Tongue (tissue), 2 donors: ENCODE results near the gene B3GLCT. TPM values are rescaled to one million over a fixed set of nuclear protein-coding genes. Genes with fewer than 3 reads are reported as not detected.
"Not testable (repeated sequence)": the region's sequence is repeated elsewhere in the genome, so short reads cannot be mapped to it uniquely, and the experiment has no call there.

ENCODE experiments used
- DNase-seq: peaks from one replicate; pipeline ENCODE4 v3.0.0-alpha.2; 2015
- total RNA-seq: library from RNA; depleted of rRNA; stranded (reverse); fragments of >200 nt; gene quantifications from one replicate; pipeline ENCODE4 v1.2.3, GENCODE V29; 2014

B3GLCT gene
- total RNA-seq, 1 donor from 2014 or later: 23.0 TPM

DNA sequence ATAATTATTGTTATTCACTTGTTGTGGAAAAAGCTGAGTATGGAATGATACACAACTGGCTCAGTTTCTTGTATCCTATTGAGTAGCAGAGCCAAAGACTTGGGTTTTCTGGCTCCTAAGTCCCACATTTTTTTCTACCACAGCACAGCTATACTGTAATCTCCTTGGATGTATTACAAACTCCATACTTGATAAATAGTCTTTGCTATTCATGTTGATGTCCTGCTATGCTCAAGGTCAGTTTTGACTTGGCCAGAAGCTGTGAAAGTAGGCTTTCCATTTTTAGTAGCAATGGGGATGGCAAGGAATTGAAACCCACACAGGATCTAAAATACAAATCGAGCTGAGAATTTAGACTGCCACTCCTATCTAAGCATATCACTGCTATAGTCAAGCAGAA, 79.1 kb downstream of the B3GLCT start:
- DNase-seq: no peak

DNA sequence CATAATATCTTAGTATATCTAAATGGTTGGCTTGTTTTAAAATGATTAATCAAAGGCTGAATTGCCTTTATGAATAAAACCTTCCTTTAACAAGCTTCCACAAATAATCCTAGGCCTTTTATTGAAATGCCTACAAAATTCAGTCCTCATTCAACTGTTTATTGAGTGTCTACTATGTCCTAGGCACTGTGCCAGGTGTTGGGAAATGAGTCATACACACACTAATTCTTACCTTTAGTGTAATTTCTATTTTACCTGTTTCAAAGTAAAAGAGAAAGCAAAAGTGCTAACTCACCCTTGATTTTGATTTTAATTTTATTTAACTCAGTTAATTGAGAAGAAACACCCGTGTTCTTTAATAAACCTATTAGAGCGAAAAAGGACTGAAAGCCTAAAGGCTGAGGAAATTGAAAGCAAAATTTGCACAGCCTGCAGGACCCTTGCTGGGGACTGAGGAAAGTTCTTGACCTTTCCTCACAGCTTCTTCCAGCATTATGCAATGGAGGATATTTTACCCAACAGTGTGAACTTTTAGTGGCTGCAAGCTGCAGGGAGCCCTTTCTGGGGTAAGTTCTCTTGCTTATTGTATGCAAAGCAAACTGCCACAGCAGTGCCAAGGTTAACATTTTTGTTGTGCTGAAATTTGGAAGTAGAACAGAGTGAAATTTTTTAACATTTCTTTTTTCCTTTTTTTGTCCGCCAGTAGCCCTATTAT, 83.1 kb downstream of the B3GLCT start:
- DNase-seq: no peak

DNA sequence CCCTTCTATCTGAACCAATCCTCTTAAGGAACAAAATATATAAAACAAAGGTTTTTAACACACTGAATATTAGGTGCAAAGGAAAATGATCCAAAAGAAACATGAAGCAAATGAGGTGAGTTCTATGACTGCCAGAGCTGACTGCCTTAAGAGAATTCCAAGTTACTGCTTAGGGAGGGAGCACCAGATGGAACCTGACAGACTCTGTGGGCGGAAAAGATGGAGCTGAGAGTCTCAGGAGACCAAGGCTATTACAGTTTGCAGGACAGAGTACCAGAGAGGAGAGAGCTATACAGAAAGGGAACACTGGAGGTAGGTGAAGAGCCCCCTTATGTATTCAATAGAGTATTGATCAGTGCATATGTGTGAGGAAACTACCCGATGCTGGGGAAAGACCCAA, 87.2 kb downstream of the B3GLCT start:
- DNase-seq: no peak

DNA sequence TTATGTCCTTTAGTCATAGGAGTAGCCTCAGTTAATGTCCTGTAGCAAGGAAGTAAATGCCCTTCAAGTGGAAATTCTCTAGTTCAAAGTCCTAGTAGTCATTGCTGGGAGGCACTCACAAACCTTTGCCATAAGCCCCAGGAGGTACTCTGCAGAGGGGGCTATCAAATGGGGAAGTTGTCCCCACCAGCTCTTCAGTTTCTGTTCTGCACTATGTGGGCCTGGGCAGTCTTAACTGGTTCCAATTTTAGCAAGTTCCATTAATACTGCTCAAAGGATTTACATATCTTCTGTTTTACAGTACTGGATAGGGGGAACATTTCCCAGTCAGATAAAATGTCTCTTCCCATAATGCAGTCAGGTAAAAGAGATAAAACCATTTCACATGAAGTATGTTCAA, 101.3 kb downstream of the B3GLCT start:
- no peak for DNase-seq

DNA sequence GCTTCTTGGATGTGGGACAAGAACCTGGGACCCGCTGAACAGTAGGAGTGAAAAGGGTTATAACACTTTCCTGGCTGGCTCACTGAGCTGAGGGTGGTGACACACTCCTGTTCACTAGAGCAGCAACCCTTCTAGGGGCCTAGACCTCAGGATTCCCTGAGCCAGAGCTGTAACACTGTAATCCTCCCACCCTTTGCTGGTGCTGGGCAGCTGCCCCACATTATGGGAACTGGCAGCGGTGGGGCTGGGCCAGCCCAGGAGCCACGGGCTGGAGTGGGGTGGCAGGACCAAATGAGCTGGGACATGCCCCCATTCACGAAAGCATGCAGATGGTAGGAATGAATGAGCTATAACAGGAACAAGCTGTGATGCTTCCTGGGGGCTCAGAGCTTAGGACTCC, 110.6 kb downstream of the B3GLCT start:
- DNase-seq: no peak

DNA sequence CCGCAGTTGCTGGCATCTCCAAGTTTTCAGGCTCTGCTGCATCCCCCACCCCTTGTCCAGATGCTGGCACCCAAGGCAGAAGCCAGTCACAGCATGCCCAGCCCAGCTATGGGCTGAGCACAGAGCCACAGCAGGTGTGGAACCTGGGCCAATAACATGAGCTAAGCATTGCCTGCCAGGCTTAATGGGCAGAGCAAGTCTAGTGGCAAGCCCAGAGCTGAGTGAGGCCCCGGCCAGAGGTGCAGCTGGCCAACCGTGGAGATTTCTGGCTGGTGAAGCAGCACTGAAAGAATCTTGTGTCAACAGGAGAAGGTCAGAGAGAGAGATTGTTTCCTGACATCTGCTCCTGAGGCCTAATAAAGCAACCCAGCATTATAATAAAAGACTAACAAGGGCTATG, 111.0 kb downstream of the B3GLCT start:
- peak; percentile 17 for DNase-seq

DNA sequence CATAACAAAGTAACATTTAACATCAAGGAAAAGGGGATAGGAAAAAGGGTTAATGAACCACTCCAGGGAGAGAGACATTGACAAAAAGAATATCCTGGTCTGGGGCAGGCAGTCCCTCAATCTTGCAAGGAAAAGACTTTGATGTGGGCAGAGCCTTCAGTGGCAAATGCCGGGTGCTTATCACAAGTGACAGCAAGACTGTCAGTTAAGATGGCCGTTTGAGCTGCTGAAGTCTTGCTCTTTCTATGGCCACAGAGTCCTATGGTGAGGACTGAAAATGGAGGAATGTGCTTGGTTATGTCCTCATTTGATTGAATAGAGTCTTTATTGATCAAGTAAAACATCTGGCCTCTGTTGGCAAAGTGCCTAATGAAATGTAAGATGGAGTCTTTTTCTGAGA, 112.1 kb downstream of the B3GLCT start:
- DNase-seq: no peak

DNA sequence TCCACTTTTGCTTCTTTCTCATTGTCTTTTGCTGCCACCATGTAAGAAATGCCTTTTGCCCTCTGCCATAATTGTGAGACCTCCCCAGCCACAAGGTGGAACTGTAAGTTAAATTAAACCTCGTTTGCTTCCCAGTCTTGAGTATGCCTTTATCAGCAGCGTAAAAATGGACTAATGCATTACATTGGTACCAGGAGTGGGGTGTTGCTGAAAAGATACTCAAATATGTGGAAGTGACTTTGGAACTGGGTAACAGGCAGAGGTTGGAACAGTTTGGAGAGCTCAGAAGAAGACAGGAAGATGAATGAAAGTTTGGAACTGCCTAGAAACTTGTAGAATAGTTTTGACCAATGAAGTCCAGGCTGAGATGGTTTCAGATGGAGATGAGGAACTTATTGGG, 115.2 kb downstream of the B3GLCT start:
- no peak for DNase-seq

DNA sequence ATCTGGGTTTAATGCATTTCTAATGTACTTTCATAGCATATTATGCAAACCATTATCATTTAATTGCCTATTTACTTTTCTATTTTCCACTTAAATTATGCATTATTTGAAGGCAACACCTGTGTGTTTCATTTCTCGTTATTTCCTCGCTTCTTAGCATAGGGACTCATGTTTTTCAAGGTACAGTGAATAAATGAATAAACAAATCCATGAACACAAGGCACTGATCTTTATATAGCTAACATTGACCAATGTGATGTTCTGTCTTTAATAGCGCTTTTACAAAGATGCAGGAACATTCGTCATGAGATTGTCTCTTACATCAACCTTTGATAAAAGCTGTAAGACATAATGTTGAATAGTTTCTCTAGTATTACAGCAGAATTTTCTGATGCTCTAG, 121.2 kb downstream of the B3GLCT start:
- no peak for DNase-seq

DNA sequence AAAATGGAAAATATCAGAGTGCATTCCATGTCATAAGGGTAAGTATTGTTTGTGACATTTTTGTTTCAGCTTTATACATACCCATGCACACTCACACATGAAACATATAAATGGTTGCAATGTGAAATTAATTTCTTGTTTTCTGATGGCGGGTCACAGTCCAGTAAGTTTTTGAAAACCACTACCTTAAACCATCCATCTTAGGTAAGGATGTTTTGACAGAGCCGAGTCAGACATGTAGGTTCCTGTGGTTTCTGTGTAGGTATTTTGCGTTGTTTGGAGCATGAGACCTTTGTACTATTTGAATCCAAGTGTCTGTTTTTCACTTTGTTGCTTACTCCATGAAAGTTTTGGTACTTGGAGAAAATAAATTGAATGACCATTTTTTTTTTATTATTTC, 121.7 kb downstream of the B3GLCT start:
- DNase-seq: no peak

DNA sequence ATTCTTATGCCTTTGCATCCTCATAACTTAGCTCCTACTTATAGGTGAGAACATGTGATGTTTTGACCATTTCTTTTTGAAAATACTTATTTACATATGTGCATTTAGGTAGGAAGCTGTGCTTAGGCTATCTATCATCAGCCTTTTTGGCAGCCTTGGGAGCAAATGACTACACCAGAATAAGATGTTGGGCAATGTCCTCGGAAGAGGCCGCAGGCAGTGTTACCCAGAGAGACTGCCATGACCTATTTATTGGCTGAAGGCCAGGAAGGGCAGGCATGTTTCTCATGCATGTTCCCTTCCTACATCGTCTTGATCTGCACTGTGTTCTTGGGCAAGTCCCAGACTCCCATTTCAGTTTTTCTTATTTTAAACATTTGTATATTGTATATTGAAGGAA, 122.3 kb downstream of the B3GLCT start:
- DNase-seq: no peak

DNA sequence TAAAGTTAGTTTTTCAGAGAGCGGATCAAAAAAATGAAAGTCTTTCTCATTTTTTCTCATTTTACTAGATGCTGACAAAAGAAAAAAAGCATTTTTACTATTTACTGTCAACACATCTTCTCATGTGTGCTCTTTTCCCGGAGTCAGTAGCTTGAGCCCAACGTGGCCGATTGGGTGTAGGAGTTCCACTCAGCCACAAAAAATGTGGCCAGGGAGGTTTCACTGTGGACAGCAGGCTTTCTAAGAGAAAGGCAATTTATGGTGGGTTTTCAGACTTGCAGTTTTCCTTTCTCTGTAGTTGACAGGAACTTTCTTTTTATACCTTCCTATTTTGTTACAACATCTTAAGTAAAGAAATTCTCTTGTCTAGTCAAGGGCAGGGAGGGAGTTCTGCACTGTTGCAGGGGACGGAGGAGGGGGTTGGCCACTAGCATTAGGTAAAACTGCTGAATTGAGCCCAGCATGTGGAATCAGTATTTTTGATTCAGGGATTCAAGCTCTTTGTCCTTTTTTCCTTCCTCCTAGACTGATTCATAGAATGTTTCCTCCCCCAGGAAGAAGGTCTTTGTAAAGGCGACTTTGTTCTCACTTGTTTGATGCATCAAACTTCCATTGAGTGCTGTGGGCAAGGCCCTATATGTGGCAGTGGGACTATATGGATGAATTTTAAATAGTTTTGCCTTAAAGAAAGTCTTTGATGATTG, 123.1 kb downstream of the B3GLCT start:
- no peak for DNase-seq

DNA sequence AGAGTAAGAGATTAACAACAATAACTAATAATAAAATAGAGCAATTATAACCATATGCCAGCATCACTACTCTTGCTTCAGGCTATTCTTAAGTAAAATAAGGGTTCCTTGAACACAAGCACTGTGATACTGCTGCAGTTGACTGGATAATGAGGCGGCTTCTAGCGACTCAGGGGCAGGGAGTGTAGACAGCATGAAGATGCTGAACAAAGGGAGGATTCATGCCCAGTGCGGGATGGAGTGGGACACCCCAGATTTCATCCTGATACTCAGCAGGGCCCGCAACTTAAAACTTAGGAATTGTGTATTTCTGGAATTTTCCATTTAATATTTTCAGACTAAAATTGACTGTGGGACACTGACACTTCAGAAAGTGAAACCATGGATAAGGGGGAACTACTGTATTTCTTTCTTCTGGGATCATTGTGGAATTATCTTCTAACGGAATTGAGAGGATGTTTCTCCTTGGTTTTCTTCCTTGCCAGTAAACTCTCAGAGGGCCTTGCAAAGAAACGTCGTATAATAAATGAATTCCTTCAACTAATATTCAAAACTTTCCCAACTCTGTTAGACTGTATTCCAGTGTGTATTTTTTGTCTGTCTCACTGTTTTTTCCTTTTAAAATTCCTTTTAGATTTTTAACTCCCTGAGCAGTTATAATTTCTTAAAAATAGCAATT, 127.5 kb downstream of the B3GLCT start:
- DNase-seq: no peak

DNA sequence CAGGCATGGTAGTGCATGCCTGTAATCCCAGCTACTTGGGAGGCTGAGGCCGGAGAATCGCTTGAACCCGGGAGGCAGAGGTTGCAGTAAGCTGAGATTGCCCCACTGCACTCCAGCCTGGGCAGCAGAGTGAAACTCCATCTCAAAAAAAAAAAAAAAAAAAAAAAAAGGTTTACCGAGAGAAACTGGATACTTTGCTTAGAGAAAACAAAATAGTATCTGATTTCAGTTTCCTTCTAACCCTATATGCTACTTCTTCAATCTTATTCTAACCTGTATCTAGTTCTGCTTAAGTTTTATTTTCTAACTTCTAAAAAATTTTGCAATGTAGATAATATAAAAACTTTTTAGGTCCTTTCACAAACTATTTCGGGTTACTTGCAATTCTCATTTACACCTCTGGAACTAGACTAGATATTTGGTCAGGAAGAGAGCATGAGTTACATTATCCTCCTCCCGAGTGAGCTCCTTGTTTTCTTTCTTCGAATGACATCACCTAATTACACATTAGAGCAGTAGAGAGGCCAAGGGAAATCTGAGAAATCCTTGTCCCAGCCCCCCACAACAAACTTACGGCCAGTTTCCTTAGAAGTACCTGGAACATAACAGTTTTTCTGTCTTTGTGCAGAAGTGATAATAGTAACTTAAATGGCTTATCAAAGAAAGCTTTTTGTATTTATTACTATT, 128.9 kb downstream of the B3GLCT start:
- peak; percentile 43 for DNase-seq

DNA sequence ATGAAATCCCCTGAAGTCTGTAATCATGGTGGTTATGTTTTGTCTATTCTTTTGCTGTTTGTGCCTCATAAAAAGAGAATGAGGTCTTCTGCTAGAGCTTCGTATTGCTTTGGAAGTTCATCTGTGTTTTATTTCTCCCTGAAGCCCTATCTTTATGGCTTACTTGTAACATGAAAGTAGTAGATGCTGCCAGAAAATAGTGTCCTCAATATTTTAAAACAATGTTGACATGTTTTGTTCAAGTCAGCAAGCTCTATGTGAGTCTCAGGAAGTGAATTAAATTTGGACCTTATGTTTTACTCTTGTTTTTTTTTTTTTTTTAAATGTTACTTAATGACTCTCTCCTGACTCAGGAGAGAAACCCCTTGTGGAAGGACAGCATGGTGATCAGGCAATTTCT, 130.5 kb downstream of the B3GLCT start:
- no peak for DNase-seq

DNA sequence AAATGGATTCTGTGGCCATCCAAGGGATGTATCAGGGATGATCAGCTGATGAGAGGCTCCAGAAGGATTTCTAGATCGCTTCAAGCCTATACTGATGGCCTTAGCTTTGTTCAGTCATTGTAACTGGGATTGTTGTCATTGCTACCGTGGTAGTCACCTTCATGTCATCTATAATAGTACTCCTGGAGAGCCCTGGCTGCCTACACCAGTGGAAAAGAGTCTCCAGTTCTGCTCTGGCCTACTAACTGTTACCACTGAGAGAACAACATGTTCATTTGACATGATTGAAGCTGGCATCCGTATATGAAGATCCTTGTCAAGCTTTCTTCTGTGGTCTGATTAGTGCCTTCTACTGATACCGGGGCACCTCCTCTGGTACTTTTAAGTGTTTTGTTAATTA, 131.3 kb downstream of the B3GLCT start:
- no peak for DNase-seq

DNA sequence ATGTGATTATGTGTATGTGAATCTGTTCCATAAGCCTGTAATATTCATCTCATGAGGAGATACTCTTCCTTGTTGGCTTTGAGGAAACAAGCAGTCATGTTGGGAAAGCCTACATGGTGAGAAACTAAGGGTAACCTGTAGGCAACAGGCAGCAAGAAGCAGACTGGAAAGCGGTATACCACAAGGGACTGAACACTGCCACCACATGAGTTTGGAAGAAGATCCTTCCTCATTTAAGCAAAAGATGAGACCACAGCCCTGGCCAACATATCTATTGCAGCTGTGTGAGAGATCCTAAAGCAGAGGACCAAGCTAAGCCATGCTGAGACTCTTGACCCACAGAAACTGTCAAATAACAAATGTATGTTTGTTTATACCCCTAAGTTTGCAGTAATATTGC, 134.8 kb downstream of the B3GLCT start:
- no peak for DNase-seq

DNA sequence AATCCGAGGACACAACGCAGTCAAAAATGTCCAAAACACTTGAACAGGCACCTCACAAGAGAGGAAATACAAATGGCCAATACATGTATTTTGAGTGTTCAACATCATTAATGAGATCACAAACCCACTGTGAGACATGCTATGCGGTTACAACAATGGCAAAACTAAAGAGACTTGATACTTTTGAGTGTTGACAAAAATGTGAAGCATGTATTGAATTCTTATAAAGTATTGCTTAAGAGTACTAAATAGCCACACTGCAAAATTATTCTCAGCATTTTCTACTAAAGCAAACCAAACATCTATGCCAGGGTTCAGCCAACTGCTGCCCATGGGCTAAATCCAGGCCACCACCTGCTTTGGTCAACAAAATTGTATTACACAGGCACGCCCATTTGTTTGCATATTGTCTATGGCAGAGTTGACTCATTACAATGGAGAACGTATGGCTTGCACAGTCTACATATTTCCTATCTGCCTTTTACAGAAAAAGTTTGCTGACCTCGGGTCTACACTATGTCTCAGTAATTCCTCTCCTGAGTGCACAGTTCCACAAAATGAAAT, 135.3 kb downstream of the B3GLCT start:
- DNase-seq: no peak

DNA sequence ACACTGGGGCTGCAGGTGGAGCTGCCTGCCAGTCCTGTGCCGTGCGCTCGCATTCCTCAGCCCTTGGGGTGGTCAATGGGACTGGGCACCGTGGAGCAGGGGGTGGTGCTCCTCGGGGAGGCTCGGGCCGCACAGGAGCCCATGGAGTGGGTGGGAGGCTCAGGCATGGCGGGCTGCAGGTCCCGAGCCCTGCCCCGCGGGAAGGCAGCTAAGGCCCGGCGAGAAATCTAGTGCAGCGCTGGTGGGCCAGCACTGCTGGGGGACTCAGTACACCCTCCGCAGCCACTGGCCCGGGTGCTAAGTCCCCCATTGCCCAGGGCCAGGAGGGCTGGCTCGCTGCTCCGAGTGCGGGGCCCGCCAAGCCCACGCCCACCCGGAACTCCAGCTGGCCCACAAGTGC, 139.8 kb downstream of the B3GLCT start:
- DNase-seq: not testable (repeated sequence)

DNA sequence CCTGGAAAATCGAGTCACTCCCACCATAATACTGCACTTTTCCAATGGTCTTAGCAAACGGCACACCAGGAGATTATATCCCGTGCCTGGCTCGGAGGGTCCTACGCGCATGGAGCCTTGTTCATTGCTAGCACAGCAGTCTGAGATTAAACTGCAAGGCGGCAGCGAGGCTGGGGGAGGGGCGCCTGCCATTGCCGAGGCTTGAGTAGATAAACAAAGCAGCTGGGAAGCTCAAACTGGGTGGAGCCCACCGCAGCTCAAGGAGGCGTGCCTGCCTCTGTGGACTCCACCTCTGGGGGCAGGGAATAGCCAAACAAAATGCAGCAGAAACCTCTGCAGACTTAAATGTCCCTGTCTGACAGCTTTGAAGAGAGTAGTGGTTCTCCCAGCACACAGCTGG, 141.1 kb downstream of the B3GLCT start:
- not testable (repeated sequence) for DNase-seq

DNA sequence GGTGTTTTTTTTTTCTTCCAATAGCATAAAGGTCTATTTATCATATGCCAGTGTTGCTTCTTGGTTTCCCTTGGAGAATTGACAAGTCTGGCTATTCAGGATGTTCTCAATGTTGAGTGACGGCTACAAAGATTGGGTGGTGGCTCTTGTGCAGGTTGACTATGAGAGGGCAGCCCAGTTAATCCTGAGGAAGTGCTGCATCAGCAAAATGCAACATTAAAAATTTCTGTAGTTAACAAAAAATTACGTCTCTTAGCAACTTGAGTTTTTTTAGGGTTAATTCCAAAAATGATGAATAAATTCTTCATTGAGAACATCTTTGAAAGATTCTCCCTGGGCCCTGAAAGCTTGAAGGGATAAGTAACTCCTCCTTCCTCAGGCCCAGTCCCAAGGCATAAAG, 147.1 kb downstream of the B3GLCT start:
- DNase-seq: no peak

DNA sequence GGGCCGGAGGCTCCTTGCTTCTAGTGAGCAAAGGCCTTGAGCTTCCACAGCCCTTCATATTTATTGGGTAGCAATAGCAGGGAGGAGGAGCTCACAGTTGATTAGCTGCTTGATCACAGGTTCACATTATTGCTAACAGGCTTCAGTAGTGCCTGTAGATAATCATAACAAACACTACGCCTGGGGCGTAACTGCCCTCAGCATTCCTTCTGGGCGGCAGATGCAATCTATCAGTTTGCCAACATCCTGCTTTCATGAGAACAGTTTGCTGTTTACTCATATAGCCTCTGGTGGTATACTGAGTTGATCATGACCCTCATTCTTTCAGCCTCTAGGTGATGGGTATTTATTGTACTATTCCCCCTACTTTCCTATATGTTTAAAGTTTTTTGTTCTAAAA, 149.4 kb downstream of the B3GLCT start:
- no peak for DNase-seq

DNA sequence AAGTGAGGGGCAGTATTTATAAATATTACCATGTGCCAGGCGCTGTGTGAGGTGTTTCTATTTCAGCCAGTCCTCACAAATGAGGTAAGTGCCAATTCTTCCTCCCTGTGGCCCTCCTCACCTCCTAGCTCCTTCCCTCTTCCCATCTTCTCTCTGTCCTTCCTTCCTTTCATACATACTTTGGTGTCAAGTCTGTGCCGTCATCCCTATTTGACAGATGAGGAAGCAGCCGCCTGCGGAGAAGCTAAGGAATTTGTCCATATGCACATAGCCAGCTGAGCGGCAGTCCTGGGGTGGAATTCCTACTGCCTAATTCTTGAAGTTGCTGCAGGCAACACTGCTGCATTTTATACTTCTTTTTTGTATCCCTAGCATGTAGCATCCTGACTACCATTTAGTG, 150.8 kb downstream of the B3GLCT start:
- no peak for DNase-seq
